Epithelial cell of proximal tubule (primary cell): Measurements from ENCODE around the gene RCAN2. TPM values are rescaled to one million over a fixed set of nuclear protein-coding genes. Genes with fewer than 3 reads are reported as not detected.

Experiments
- DNase-seq: peaks from one replicate; pipeline ENCODE4 v3.0.0-alpha.2; 2011; ENCODE audit warnings: low read depth
- H3K4me3 ChIP-seq: 2 replicates; pipeline ENCODE4 v1.5.1; 2011; ENCODE audit warnings: low read depth, mild to moderate bottlenecking, low read length
- total RNA-seq: library from RNA; depleted of rRNA; stranded (reverse); fragments of >200 nt; gene quantifications from 2 replicates; pipeline ENCODE4 v1.2.3, GENCODE V29; 2015
- TF ChIP-seq, protein P1 (sequence below): conservative IDR thresholded peaks from 2 replicates; pipeline ENCODE4 v1.5.1; 2012; ENCODE audit warnings: low read depth, mild to moderate bottlenecking, low read length

Gene RCAN2
- total RNA-seq, 1 donor from 2014 or later, result 5.3 TPM

- H3K4me3 ChIP-seq, result no peak overlapping the region
Measured at GRCh38 chr6:46288835-46289234, 202.4 kb downstream of the RCAN2 start.

DNA sequence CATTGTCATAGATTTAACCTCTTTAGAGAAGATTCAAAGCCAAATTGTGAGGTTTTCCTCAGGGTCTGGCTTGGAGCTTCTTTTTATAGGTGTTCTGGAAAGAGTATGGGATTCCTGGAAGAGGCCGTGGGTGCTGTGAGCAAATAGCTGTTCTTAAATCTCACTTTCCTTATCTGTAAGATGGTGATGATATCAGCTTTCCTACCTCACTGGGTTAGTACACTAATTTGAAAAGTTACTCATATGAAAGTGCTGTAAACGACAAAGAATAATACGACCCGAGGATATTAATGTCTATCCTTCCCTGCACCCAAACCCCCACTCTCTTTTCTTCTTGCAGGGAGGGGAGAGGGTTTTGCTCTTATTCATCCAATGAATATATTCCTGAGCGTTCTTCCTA, 203.6 kb downstream of the RCAN2 start:
- H3K4me3 ChIP-seq, result no peak overlapping the region
- TF ChIP-seq, protein P1, sequence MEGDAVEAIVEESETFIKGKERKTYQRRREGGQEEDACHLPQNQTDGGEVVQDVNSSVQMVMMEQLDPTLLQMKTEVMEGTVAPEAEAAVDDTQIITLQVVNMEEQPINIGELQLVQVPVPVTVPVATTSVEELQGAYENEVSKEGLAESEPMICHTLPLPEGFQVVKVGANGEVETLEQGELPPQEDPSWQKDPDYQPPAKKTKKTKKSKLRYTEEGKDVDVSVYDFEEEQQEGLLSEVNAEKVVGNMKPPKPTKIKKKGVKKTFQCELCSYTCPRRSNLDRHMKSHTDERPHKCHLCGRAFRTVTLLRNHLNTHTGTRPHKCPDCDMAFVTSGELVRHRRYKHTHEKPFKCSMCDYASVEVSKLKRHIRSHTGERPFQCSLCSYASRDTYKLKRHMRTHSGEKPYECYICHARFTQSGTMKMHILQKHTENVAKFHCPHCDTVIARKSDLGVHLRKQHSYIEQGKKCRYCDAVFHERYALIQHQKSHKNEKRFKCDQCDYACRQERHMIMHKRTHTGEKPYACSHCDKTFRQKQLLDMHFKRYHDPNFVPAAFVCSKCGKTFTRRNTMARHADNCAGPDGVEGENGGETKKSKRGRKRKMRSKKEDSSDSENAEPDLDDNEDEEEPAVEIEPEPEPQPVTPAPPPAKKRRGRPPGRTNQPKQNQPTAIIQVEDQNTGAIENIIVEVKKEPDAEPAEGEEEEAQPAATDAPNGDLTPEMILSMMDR, result no peak
- DNase-seq, result no peak

More at GRCh38 chr6:46288835-46289234, 202.4 kb downstream of the RCAN2 start:
- DNase-seq, result no peak
- TF ChIP-seq, protein P1, result no peak

DNA sequence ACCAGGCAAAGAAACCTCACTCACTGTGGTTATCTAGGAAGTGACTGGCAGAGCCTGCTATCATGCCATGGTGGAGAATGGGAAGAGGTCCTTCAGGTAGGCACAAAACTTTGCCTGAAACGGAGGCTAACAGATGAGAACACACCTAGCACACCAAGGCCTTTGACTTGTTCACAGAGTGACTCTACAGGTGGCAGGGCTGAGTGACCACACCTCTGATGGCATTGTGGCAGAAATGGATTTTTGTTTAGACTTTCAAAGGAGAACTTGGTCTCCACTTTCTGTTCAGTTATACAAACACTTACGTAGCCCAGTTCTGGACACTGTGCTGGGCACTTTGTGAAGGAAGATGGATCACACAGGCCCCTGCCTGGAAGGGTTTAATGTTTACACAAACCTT, 204.2 kb downstream of the RCAN2 start:
- TF ChIP-seq, protein P1, result no peak
- DNase-seq, result no peak
- H3K4me3 ChIP-seq, result no peak overlapping the region

DNA sequence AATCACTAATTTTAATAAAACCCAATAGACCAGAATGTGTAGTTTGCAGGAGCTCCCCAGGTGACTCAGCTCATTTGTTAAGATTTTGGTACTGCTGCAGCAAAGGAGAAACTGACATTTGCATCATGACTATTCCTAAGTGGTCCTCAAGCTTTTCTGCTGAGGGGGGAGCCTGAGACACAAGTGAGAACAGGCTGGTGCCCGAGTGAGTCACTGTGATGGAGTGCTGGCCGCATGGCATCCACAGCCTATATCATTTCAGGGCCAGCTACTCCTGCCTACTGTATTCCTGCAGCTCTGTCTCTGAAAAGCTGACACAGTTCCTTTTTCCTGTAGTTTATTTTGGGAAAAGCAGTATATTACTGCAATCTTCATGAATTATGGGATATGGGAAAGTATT, 206.8 kb downstream of the RCAN2 start:
- no peak for DNase-seq
- no peak overlapping the region for H3K4me3 ChIP-seq
- TF ChIP-seq, protein P1, result no peak

- no peak for DNase-seq
- TF ChIP-seq, protein P1, result no peak
- no peak overlapping the region for H3K4me3 ChIP-seq
Measured at GRCh38 chr6:46281110-46281509, 210.1 kb downstream of the RCAN2 start.

DNA sequence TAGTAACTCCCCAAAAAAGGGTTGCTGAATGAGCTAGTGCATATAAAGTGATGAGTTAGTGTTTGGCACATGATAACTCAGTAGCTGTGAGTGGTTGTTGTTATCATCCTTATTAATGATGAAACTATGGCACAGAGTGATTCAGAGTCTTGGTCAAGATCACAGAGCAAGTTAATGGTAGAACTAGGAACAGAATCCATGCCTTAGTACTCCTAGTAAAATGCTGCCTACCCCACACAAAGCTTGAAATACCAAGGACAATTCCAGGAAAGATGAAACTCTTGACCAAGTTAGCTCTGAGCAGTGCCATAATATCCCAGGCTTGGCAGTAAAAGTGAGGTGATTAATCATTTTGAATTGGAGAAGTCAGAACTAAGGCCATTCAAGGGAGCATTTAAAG, 211.4 kb downstream of the RCAN2 start:
- H3K4me3 ChIP-seq, result no peak overlapping the region
- no peak for DNase-seq
- TF ChIP-seq, protein P1, result no peak

GRCh38 chr6:46276576-46277142, 214.6 kb downstream of the RCAN2 start:
- DNase-seq, result no peak
- TF ChIP-seq, protein P1, result no peak
- no peak overlapping the region for H3K4me3 ChIP-seq
